ENCODE measurements around the gene NAA16.
"Not testable (repeated sequence)": the region's sequence is repeated elsewhere in the genome, so short reads cannot be mapped to it uniquely, and the experiment has no call there.

The NAA16 gene

GRCh38 chr13:41411522-41411921 lies 100.5 kb downstream of the NAA16 start:
- DNase-seq = no peak

GRCh38 chr13:41413872-41414271 lies 102.8 kb downstream of the NAA16 start:
- no peak for DNase-seq

GRCh38 chr13:41416276-41416675 lies 105.2 kb downstream of the NAA16 start:
- no peak for DNase-seq

- no peak for DNase-seq
Measured at GRCh38 chr13:41418027-41418426, 107.0 kb downstream of the NAA16 start.

- DNase-seq = no peak
Measured at GRCh38 chr13:41418731-41419130, 107.7 kb downstream of the NAA16 start.

GRCh38 chr13:41419206-41419605 lies 108.1 kb downstream of the NAA16 start:
- DNase-seq = no peak

GRCh38 chr13:41420146-41420545 lies 109.1 kb downstream of the NAA16 start:
- no peak for DNase-seq

- not testable (repeated sequence) for DNase-seq
Measured at GRCh38 chr13:41421330-41421729, 110.3 kb downstream of the NAA16 start.

- DNase-seq = not testable (repeated sequence)
Measured at GRCh38 chr13:41421983-41422382, 110.9 kb downstream of the NAA16 start.

- DNase-seq = not testable (repeated sequence)
Measured at GRCh38 chr13:41423259-41423658, 112.2 kb downstream of the NAA16 start.

GRCh38 chr13:41424675-41425074 lies 113.6 kb downstream of the NAA16 start:
- not testable (repeated sequence) for DNase-seq

GRCh38 chr13:41426047-41426446 lies 115.0 kb downstream of the NAA16 start:
- DNase-seq = no peak
